Suprapubic skin (tissue), 4 donors: ENCODE data around the gene MTFR1L. TPM values are rescaled to one million over a fixed set of nuclear protein-coding genes. Genes with fewer than 3 reads are reported as not detected.
A peak's percentile ranks its signal among the peaks of the same experiment; 100 is the strongest.

Experiments used
- DNase-seq, 2 donors: peaks; one replicate each; pipeline ENCODE4 v3.0.0-alpha.2; 2019; ENCODE audit warnings: low spot score in 2 of 2
- H3K27ac ChIP-seq: fragments of 200-600 bp; sonication (generic); one replicate; pipeline ENCODE4 v1.5.1; 2019
- H3K27me3 ChIP-seq: fragments of 200-600 bp; sonication (generic); one replicate; pipeline ENCODE4 v1.5.1; 2019
- H3K36me3 ChIP-seq: fragments of 200-600 bp; sonication (generic); one replicate; pipeline ENCODE4 v1.5.1; 2019
- H3K4me1 ChIP-seq: fragments of 200-600 bp; sonication (generic); one replicate; pipeline ENCODE4 v1.5.1; 2019
- H3K4me3 ChIP-seq: fragments of 200-600 bp; sonication (generic); one replicate; pipeline ENCODE4 v1.5.1; 2019; ENCODE audit warnings: mild to moderate bottlenecking
- H3K9me3 ChIP-seq: fragments of 200-600 bp; sonication (generic); one replicate; pipeline ENCODE4 v1.5.1; 2019
- CTCF ChIP-seq, 2 donors: fragments of 200-600 bp in 1 of 2; fragments of 450-650 bp in 1 of 2; sonication (generic) in 1 of 2; IDR thresholded peaks; one replicate each; pipeline ENCODE4 v1.5.1; 2016 to 2019; ENCODE audit warnings: antibody characterized with exemption in 2 of 2, mild to moderate bottlenecking in 1 of 2, moderate library complexity in 1 of 2
- EP300 ChIP-seq: sonication (generic); formaldehyde crosslinking; IDR thresholded peaks from one replicate; pipeline ENCODE4 v1.6.1; 2017; ENCODE audit warnings: antibody characterized with exemption
- POLR2A ChIP-seq, 2 donors: fragments of 450-650 bp; IDR thresholded peaks; one replicate each; pipeline ENCODE4 v1.6.1; 2017; ENCODE audit warnings: antibody characterized with exemption in 2 of 2, mild to moderate bottlenecking in 2 of 2, moderate library complexity in 2 of 2
- POLR2AphosphoS5 ChIP-seq, 3 donors: sonication (generic); formaldehyde crosslinking; IDR thresholded peaks; one replicate each; pipeline ENCODE4 v1.6.1; 2017; ENCODE audit warnings: antibody characterized with exemption in 3 of 3
- WGBS: methylation state at CpG from one replicate; pipeline ENCODE4 v1.1.5; 2018; 5-methylcytosine and 5-hydroxymethylcytosine counted together
- total RNA-seq, 4 donors: library from RNA; depleted of rRNA; stranded (reverse); fragments of >200 nt; gene quantifications; one replicate each; pipeline ENCODE4 v1.1.0, GENCODE V29; 2016

MTFR1L gene
- 10 to 100 TPM; 35.2 to 79.3 (median 48.1) TPM for total RNA-seq

GRCh38 chr1:25819491-25820246, at the start of gene MTFR1L:
TSS of gene MTFR1L (plus strand) at chr1:25819954. CDS start at chr1:25823105, 3,151 bp downstream.
- Histone ChIP-seq H3K4me3 (peak within 1 kb of the TSS; percentile 77), H3K9me3 (no peaks in the 10 kb centered on the region), H3K36me3 (peaks cover 23% of the 10 kb centered on the region), H3K4me1 (peaks cover 31% of the 10 kb centered on the region), H3K27ac (peak within 1 kb of the TSS; percentile 93), H3K27me3 (no peaks in the 10 kb centered on the region)
- TF ChIP-seq POLR2A (IDR thresholded peaks at IDR 0.05), result peak in 1 of 2 donors; percentile 67
- peak; percentile 53 to 85 (median 80) for TF ChIP-seq POLR2AphosphoS5 (IDR thresholded peaks at IDR 0.05)
- TF ChIP-seq EP300, result no peak
- peak; percentile 93 to 94 for DNase-seq
- WGBS, result 1% methylated on average over 44 of the region's 64 CpGs

- WGBS, result 82% methylated on average over 14 of the region's 14 CpGs
- Histone ChIP-seq H3K36me3 (peaks cover 7% of the 10 kb centered on the region), H3K9me3 (no peaks in the 10 kb centered on the region), H3K4me1 (peaks cover 30% of the 10 kb centered on the region), H3K27me3 (no peaks in the 10 kb centered on the region), H3K4me3 (no peak overlapping the region), H3K27ac (no peak overlapping the region)
- DNase-seq, result no peak
- TF ChIP-seq EP300 (no peak), POLR2AphosphoS5 (IDR thresholded peaks at IDR 0.05) (no peak), CTCF (IDR thresholded peaks at IDR 0.05) (no peak), POLR2A (IDR thresholded peaks at IDR 0.05) (no peak)
Measured at GRCh38 chr1:25770541-25771220, 49.1 kb upstream of the MTFR1L start.

- TF ChIP-seq CTCF (IDR thresholded peaks at IDR 0.05) (no peak), POLR2AphosphoS5 (IDR thresholded peaks at IDR 0.05) (no peak), POLR2A (IDR thresholded peaks at IDR 0.05) (no peak), EP300 (no peak)
- DNase-seq, result no peak
- Histone ChIP-seq H3K36me3 (peaks cover 7% of the 10 kb centered on the region), H3K4me1 (peaks cover 24% of the 10 kb centered on the region), H3K27me3 (no peaks in the 10 kb centered on the region), H3K4me3 (no peak overlapping the region), H3K27ac (no peak overlapping the region), H3K9me3 (no peaks in the 10 kb centered on the region)
- WGBS, result 62% methylated on average over 32 of the region's 34 CpGs
Measured at GRCh38 chr1:25771221-25772114, 48.3 kb upstream of the MTFR1L start.

- Histone ChIP-seq H3K4me1 (peaks cover 17% of the 10 kb centered on the region), H3K36me3 (peaks cover 3% of the 10 kb centered on the region), H3K4me3 (no peak overlapping the region), H3K27me3 (no peaks in the 10 kb centered on the region), H3K27ac (no peak overlapping the region), H3K9me3 (no peaks in the 10 kb centered on the region)
- DNase-seq, result no peak
- 93% methylated on average over 5 of the region's 5 CpGs for WGBS
- TF ChIP-seq EP300 (no peak), CTCF (IDR thresholded peaks at IDR 0.05) (no peak), POLR2A (IDR thresholded peaks at IDR 0.05) (no peak), POLR2AphosphoS5 (IDR thresholded peaks at IDR 0.05) (no peak)
Measured at GRCh38 chr1:25772164-25772563, 47.6 kb upstream of the MTFR1L start.

GRCh38 chr1:25772692-25773245, 47.0 kb upstream of the MTFR1L start:
- WGBS, result 88% methylated on average over 5 of the region's 5 CpGs
- H3K4me3 ChIP-seq, result no peak overlapping the region
- H3K36me3 ChIP-seq, result peaks cover 3% of the 10 kb centered on the region
- peaks cover 17% of the 10 kb centered on the region for H3K4me1 ChIP-seq
- no peaks in the 10 kb centered on the region for H3K9me3 ChIP-seq
- no peak for DNase-seq
- no peak overlapping the region for H3K27ac ChIP-seq
- no peaks in the 10 kb centered on the region for H3K27me3 ChIP-seq
- TF ChIP-seq POLR2AphosphoS5 (IDR thresholded peaks at IDR 0.05) (no peak), POLR2A (IDR thresholded peaks at IDR 0.05) (no peak), EP300 (no peak), CTCF (IDR thresholded peaks at IDR 0.05) (no peak)
